Measurements from ENCODE around the gene SIMC1. TPM values are rescaled to one million over a fixed set of nuclear protein-coding genes. Genes with fewer than 3 reads are reported as not detected.
"Not testable (repeated sequence)": the region's sequence is repeated elsewhere in the genome, so short reads cannot be mapped to it uniquely, and the experiment has no call there.

SIMC1 gene
- total RNA-seq, 1 experiment from 2014 or later: 19.2 TPM

GRCh38 chr5:176235155-176235554 is 3.1 kb upstream of the SIMC1 start:
- H3K36me3 ChIP-seq (ENCODE audit: control insufficient read depth, insufficient read depth, low read length); intact Hi-C loops (cut with micrococcal nuclease; ENCODE audit: unreplicated experiment); H3K4me1 ChIP-seq (ENCODE audit: control insufficient read depth, insufficient read depth, low read length); CTCF ChIA-PET; H3K27ac ChIP-seq (ENCODE audit: low read length); H3K9me3 ChIP-seq (ENCODE audit: control insufficient read depth, insufficient read depth, low read depth, low read length); BruUV-seq (replicated peaks); POLR2A ChIA-PET; H3K4me3 ChIP-seq (ENCODE audit: low read depth in 2 of 2, low read length in 2 of 2); H3K27me3 ChIP-seq (ENCODE audit: control insufficient read depth, insufficient read depth, low read length); in situ Hi-C loops (cut with HindIII; ENCODE audit: low pct_unique_long_range_greater_than_20kb, low sequenced_read_pairs): not testable (repeated sequence)
- TF ChIP-seq, protein P1, sequence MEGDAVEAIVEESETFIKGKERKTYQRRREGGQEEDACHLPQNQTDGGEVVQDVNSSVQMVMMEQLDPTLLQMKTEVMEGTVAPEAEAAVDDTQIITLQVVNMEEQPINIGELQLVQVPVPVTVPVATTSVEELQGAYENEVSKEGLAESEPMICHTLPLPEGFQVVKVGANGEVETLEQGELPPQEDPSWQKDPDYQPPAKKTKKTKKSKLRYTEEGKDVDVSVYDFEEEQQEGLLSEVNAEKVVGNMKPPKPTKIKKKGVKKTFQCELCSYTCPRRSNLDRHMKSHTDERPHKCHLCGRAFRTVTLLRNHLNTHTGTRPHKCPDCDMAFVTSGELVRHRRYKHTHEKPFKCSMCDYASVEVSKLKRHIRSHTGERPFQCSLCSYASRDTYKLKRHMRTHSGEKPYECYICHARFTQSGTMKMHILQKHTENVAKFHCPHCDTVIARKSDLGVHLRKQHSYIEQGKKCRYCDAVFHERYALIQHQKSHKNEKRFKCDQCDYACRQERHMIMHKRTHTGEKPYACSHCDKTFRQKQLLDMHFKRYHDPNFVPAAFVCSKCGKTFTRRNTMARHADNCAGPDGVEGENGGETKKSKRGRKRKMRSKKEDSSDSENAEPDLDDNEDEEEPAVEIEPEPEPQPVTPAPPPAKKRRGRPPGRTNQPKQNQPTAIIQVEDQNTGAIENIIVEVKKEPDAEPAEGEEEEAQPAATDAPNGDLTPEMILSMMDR (IDR thresholded peaks at IDR 0.05): peak; percentile 63
- peak; percentile 5 for DNase-seq (ENCODE audit: low read depth, low spot score)
- ATAC-seq: peak; percentile 66

- CTCF ChIA-PET; BruUV-seq (replicated peaks); in situ Hi-C loops (cut with HindIII; ENCODE audit: low pct_unique_long_range_greater_than_20kb, low sequenced_read_pairs); intact Hi-C loops (cut with micrococcal nuclease; ENCODE audit: unreplicated experiment); H3K36me3 ChIP-seq (ENCODE audit: control insufficient read depth, insufficient read depth, low read length); POLR2A ChIA-PET; H3K4me1 ChIP-seq (ENCODE audit: control insufficient read depth, insufficient read depth, low read length); H3K9me3 ChIP-seq (ENCODE audit: control insufficient read depth, insufficient read depth, low read depth, low read length); DNase-seq (ENCODE audit: low read depth, low spot score); H3K27ac ChIP-seq (ENCODE audit: low read length); H3K27me3 ChIP-seq (ENCODE audit: control insufficient read depth, insufficient read depth, low read length): not testable (repeated sequence)
- H3K4me3 ChIP-seq (ENCODE audit: low read depth in 2 of 2, low read length in 2 of 2): peak overlapping the region; percentile 20 to 38; a peak in 3 of 4 replicates
- ATAC-seq: peak; percentile 80
Observed at GRCh38 chr5:176238645-176239283, 540 bp downstream of the SIMC1 start.

GRCh38 chr5:176239304-176239703 is 1.1 kb downstream of the SIMC1 start:
- H3K27me3 ChIP-seq (ENCODE audit: control insufficient read depth, insufficient read depth, low read length); CTCF ChIA-PET; H3K9me3 ChIP-seq (ENCODE audit: control insufficient read depth, insufficient read depth, low read depth, low read length); H3K4me3 ChIP-seq (ENCODE audit: low read depth in 2 of 2, low read length in 2 of 2); DNase-seq (ENCODE audit: low read depth, low spot score); intact Hi-C loops (cut with micrococcal nuclease; ENCODE audit: unreplicated experiment); H3K36me3 ChIP-seq (ENCODE audit: control insufficient read depth, insufficient read depth, low read length); H3K4me1 ChIP-seq (ENCODE audit: control insufficient read depth, insufficient read depth, low read length); POLR2A ChIA-PET; BruUV-seq (replicated peaks); in situ Hi-C loops (cut with HindIII; ENCODE audit: low pct_unique_long_range_greater_than_20kb, low sequenced_read_pairs); H3K27ac ChIP-seq (ENCODE audit: low read length): not testable (repeated sequence)
- ATAC-seq: 0 out of 2 replicates have a peak, but pooled peaks have one; percentile 18

GRCh38 chr5:176244318-176244717 is 6.1 kb downstream of the SIMC1 start:
- DNase-seq (ENCODE audit: low read depth, low spot score); H3K27me3 ChIP-seq (ENCODE audit: control insufficient read depth, insufficient read depth, low read length); H3K4me3 ChIP-seq (ENCODE audit: low read depth in 2 of 2, low read length in 2 of 2); H3K36me3 ChIP-seq (ENCODE audit: control insufficient read depth, insufficient read depth, low read length); ATAC-seq; intact Hi-C loops (cut with micrococcal nuclease; ENCODE audit: unreplicated experiment); H3K9me3 ChIP-seq (ENCODE audit: control insufficient read depth, insufficient read depth, low read depth, low read length); BruUV-seq (replicated peaks); H3K4me1 ChIP-seq (ENCODE audit: control insufficient read depth, insufficient read depth, low read length); CTCF ChIA-PET; H3K27ac ChIP-seq (ENCODE audit: low read length); in situ Hi-C loops (cut with HindIII; ENCODE audit: low pct_unique_long_range_greater_than_20kb, low sequenced_read_pairs): not testable (repeated sequence)
- POLR2A ChIA-PET: interaction anchor here (0.6 kb wide), 2 partner anchors 987 to 1189 kb away, joined by 3 to 6 read pairs; no protein-coding TSS in a partner anchor

GRCh38 chr5:176245074-176245473 is 6.8 kb downstream of the SIMC1 start:
- POLR2A ChIA-PET: interaction anchor here (0.6 kb wide), 1 partner anchor 1189 kb away, joined by 6 read pairs; no protein-coding TSS in a partner anchor
- H3K27me3 ChIP-seq (ENCODE audit: control insufficient read depth, insufficient read depth, low read length); DNase-seq (ENCODE audit: low read depth, low spot score); H3K4me3 ChIP-seq (ENCODE audit: low read depth in 2 of 2, low read length in 2 of 2); H3K36me3 ChIP-seq (ENCODE audit: control insufficient read depth, insufficient read depth, low read length); H3K4me1 ChIP-seq (ENCODE audit: control insufficient read depth, insufficient read depth, low read length); H3K27ac ChIP-seq (ENCODE audit: low read length); BruUV-seq (replicated peaks); CTCF ChIA-PET; H3K9me3 ChIP-seq (ENCODE audit: control insufficient read depth, insufficient read depth, low read depth, low read length); in situ Hi-C loops (cut with HindIII; ENCODE audit: low pct_unique_long_range_greater_than_20kb, low sequenced_read_pairs); intact Hi-C loops (cut with micrococcal nuclease; ENCODE audit: unreplicated experiment): not testable (repeated sequence)
- ATAC-seq: 0 out of 2 replicates have a peak, but pooled peaks have one; percentile 34

GRCh38 chr5:176245489-176245888 is 7.3 kb downstream of the SIMC1 start:
- H3K36me3 ChIP-seq (ENCODE audit: control insufficient read depth, insufficient read depth, low read length); H3K27me3 ChIP-seq (ENCODE audit: control insufficient read depth, insufficient read depth, low read length); ATAC-seq; in situ Hi-C loops (cut with HindIII; ENCODE audit: low pct_unique_long_range_greater_than_20kb, low sequenced_read_pairs); DNase-seq (ENCODE audit: low read depth, low spot score); H3K27ac ChIP-seq (ENCODE audit: low read length); H3K4me3 ChIP-seq (ENCODE audit: low read depth in 2 of 2, low read length in 2 of 2); H3K4me1 ChIP-seq (ENCODE audit: control insufficient read depth, insufficient read depth, low read length); H3K9me3 ChIP-seq (ENCODE audit: control insufficient read depth, insufficient read depth, low read depth, low read length); intact Hi-C loops (cut with micrococcal nuclease; ENCODE audit: unreplicated experiment); POLR2A ChIA-PET; BruUV-seq (replicated peaks): not testable (repeated sequence)
- CTCF ChIA-PET: interaction anchor here (0.6 kb wide), 2 partner anchors 74 to 102 kb away, joined by 3 to 4 read pairs; no protein-coding TSS in a partner anchor

GRCh38 chr5:176250691-176251090 is 12.5 kb downstream of the SIMC1 start:
- ATAC-seq; H3K27me3 ChIP-seq (ENCODE audit: control insufficient read depth, insufficient read depth, low read length); in situ Hi-C loops (cut with HindIII; ENCODE audit: low pct_unique_long_range_greater_than_20kb, low sequenced_read_pairs); H3K4me3 ChIP-seq (ENCODE audit: low read depth in 2 of 2, low read length in 2 of 2); H3K9me3 ChIP-seq (ENCODE audit: control insufficient read depth, insufficient read depth, low read depth, low read length); H3K36me3 ChIP-seq (ENCODE audit: control insufficient read depth, insufficient read depth, low read length); POLR2A ChIA-PET; intact Hi-C loops (cut with micrococcal nuclease; ENCODE audit: unreplicated experiment); DNase-seq (ENCODE audit: low read depth, low spot score); BruUV-seq (replicated peaks); H3K27ac ChIP-seq (ENCODE audit: low read length); H3K4me1 ChIP-seq (ENCODE audit: control insufficient read depth, insufficient read depth, low read length): not testable (repeated sequence)
- CTCF ChIA-PET: interaction anchor here (0.7 kb wide), 1 partner anchor 643 kb away, joined by 4 read pairs; no protein-coding TSS in a partner anchor

All from Panc1 (cell line).